SU-DHL-6 (cell line): ENCODE data around the gene GABPB1.

ENCODE experiments used
- H2AFZ ChIP-seq: fragments of 200-600 bp; sonication (generic); 2 replicates; pipeline ENCODE4 v1.6.1; 2014; ENCODE audit warnings: low read depth, mild to moderate bottlenecking, moderate library complexity, mixed read lengths, antibody characterized with exemption, low read length; ENCODE audit not compliant: severe bottlenecking
- H3F3A ChIP-seq: fragments of 200-600 bp; shearing (Covaris generic); 2 replicates; pipeline ENCODE4 v1.6.0; 2016; ENCODE audit warnings: antibody characterized with exemption, mild to moderate bottlenecking; ENCODE audit not compliant: insufficient read depth
- H3K27ac ChIP-seq: fragments of 200-600 bp; sonication (generic); 2 replicates; pipeline ENCODE4 v1.5.1; 2016; ENCODE audit warnings: low read depth, mild to moderate bottlenecking, low read length, moderate library complexity, mixed read lengths
- H3K27me3 ChIP-seq: fragments of 200-600 bp; sonication (generic), shearing (Covaris generic); 2 replicates; pipeline ENCODE4 v1.6.0; 2014; ENCODE audit warnings: mild to moderate bottlenecking, low read length
- H3K36me3 ChIP-seq: fragments of 200-600 bp; sonication (generic); 2 replicates; pipeline ENCODE4 v1.6.1; 2014; ENCODE audit warnings: mild to moderate bottlenecking, low read length, mixed read lengths
- H3K4me2 ChIP-seq: fragments of 300-600, 200-600 bp; shearing (Covaris generic), sonication (generic); 2 replicates; pipeline ENCODE4 v1.6.0; 2014; ENCODE audit warnings: low read length, low read depth, mild to moderate bottlenecking; ENCODE audit not compliant: poor library complexity, severe bottlenecking
- H3K4me3 ChIP-seq: fragments of 200-600 bp; sonication (generic); 2 replicates; pipeline ENCODE4 v1.5.1; 2014; ENCODE audit warnings: antibody characterized with exemption, low read length, mild to moderate bottlenecking, mixed read lengths; ENCODE audit not compliant: insufficient read depth, poor library complexity, severe bottlenecking
- H3K79me2 ChIP-seq: fragments of 200-600 bp; sonication (generic); 2 replicates; pipeline ENCODE4 v1.6.1; 2014; ENCODE audit warnings: mild to moderate bottlenecking, low read length, moderate library complexity; ENCODE audit not compliant: insufficient read depth
- H3K9ac ChIP-seq: fragments of 200-600 bp; sonication (generic); 2 replicates; pipeline ENCODE4 v1.7.0; 2014; ENCODE audit warnings: mild to moderate bottlenecking, low read length
- H3K9me2 ChIP-seq: fragments of 200-600 bp; sonication (generic); replicated peaks from 2 replicates; pipeline ENCODE4 v1.6.1; 2014; ENCODE audit warnings: low read length; ENCODE audit not compliant: insufficient read depth
- H3K9me3 ChIP-seq: fragments of 200-600 bp; sonication (generic); 2 replicates; pipeline ENCODE4 v1.6.1; 2014; ENCODE audit warnings: low read length, mixed read lengths; ENCODE audit not compliant: insufficient read depth
- H4K20me1 ChIP-seq: fragments of 200-600 bp; sonication (generic); 2 replicates; pipeline ENCODE4 v1.6.1; 2014; ENCODE audit warnings: low read depth, mild to moderate bottlenecking, antibody characterized with exemption, low read length, moderate library complexity, mixed read lengths
- EZH2phosphoT487 ChIP-seq: fragments of 200-600 bp; sonication (generic), shearing (Covaris generic); conservative IDR thresholded peaks from 2 replicates; pipeline ENCODE4 v1.6.1; 2018; ENCODE audit warnings: mild to moderate bottlenecking, antibody characterized with exemption, low read length, moderate library complexity, mixed read lengths
- TF ChIP-seq, protein P1 (sequence below): fragments of 200-600 bp; sonication (generic); IDR thresholded peaks from one replicate; pipeline ENCODE4 v1.5.1; 2017; ENCODE audit warnings: antibody characterized with exemption, mild to moderate bottlenecking, low read length, moderate library complexity; ENCODE audit not compliant: insufficient read depth, poor library complexity, severe bottlenecking

Gene GABPB1

DNA sequence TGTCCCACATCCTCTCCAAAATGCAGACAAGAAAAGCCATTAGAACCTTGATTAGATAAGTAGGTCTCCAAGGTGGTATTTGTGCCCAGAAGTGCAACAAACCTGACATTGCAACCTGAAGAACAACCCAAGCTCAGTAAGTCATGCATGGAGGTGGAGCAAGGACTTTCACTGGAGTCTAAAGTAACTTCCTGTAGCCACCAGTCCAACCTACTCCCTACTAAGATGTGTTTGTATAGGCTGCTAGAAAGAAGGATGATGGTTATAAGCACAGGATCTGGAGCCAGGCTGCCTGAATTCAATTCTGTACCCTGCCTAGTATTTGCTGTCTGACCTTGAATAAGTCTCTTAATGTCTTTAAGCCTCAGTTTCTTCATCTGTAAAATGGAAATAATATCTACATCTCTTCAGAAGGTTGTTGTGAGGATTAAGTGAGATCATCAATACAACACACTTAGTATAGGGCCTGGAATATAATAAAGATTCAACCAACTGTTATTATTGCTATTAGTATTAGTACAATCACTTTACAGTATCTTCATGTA lies 121.7 kb downstream of the GABPB1 start:
- Histone ChIP-seq H3K9ac (no peak overlapping the region), H3K79me2 (no peaks in the 10 kb centered on the region)

DNA sequence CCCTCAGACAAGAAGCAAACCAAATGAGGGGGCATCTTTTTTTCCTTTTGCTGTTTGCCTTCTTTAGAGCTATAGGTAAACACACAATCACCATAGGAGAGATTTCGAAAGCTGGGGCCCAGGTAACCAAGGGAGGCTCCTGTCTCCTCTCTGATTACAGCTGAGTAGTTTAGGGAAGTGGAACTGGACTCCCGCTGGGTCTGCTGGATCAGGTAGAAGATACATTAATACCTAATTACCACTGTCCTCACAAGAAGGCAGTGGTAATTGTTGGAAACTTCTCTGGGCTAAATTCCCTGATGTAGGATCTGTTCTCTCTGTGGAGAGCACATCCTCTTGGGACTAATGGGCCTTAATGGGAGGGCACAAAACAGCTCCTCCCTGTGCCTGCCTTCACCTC lies 122.2 kb downstream of the GABPB1 start:
- H3K79me2 ChIP-seq: no peaks in the 10 kb centered on the region
- no peaks in the 10 kb centered on the region for H3K27me3 ChIP-seq
- H4K20me1 ChIP-seq: no peaks in the 10 kb centered on the region
- no peak overlapping the region for H3K4me2 ChIP-seq
- TF ChIP-seq, protein P1, sequence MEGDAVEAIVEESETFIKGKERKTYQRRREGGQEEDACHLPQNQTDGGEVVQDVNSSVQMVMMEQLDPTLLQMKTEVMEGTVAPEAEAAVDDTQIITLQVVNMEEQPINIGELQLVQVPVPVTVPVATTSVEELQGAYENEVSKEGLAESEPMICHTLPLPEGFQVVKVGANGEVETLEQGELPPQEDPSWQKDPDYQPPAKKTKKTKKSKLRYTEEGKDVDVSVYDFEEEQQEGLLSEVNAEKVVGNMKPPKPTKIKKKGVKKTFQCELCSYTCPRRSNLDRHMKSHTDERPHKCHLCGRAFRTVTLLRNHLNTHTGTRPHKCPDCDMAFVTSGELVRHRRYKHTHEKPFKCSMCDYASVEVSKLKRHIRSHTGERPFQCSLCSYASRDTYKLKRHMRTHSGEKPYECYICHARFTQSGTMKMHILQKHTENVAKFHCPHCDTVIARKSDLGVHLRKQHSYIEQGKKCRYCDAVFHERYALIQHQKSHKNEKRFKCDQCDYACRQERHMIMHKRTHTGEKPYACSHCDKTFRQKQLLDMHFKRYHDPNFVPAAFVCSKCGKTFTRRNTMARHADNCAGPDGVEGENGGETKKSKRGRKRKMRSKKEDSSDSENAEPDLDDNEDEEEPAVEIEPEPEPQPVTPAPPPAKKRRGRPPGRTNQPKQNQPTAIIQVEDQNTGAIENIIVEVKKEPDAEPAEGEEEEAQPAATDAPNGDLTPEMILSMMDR: no peak
- no peak for TF ChIP-seq EZH2phosphoT487
- H3K27ac ChIP-seq: no peak overlapping the region
- no peaks in the 10 kb centered on the region for H3K9me2 ChIP-seq
- H3K4me3 ChIP-seq: no peak overlapping the region
- no peak overlapping the region for H3K9ac ChIP-seq
- H3K9me3 ChIP-seq: no peaks in the 10 kb centered on the region
- H3F3A ChIP-seq: no peaks in the 10 kb centered on the region
- no peak overlapping the region for H2AFZ ChIP-seq
- no peaks in the 10 kb centered on the region for H3K36me3 ChIP-seq

More for the DNA sequence above, 121.7 kb downstream of the GABPB1 start:
- H4K20me1 ChIP-seq: no peaks in the 10 kb centered on the region
- no peak overlapping the region for H2AFZ ChIP-seq
- no peak overlapping the region for H3K4me2 ChIP-seq
- no peak overlapping the region for H3K27ac ChIP-seq
- no peak overlapping the region for H3K4me3 ChIP-seq
- no peaks in the 10 kb centered on the region for H3K27me3 ChIP-seq
- no peaks in the 10 kb centered on the region for H3F3A ChIP-seq
- TF ChIP-seq EZH2phosphoT487: no peak
- TF ChIP-seq, protein P1: no peak
- H3K9me3 ChIP-seq: no peaks in the 10 kb centered on the region
- H3K36me3 ChIP-seq: no peaks in the 10 kb centered on the region
- H3K9me2 ChIP-seq: no peaks in the 10 kb centered on the region

DNA sequence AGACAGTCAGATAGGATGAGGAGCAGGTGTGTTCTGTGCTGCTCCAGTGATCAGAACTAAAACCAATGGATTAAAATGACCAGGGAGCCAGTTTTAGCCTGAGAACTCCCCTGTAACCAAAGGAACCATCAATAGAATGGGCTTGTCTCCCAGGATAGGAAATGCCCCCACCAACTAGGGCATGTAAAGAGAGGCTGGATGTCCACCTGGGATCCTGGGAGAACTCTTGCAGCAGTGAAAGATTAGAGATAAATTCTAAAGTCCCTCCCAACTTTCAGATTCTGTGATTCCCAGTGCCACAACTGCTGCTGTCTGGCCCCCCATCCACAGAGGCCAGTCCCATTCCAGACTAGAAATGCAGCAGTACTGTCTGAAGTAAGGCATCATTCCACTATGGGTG lies 123.2 kb downstream of the GABPB1 start:
- Histone ChIP-seq H3K4me2 (no peak overlapping the region), H2AFZ (no peak overlapping the region), H3K9ac (no peak overlapping the region), H3K9me2 (no peaks in the 10 kb centered on the region), H3K27ac (no peak overlapping the region), H3K79me2 (no peaks in the 10 kb centered on the region), H3F3A (no peaks in the 10 kb centered on the region), H4K20me1 (no peaks in the 10 kb centered on the region), H3K27me3 (no peaks in the 10 kb centered on the region), H3K4me3 (no peak overlapping the region), H3K9me3 (no peaks in the 10 kb centered on the region), H3K36me3 (no peaks in the 10 kb centered on the region)
- TF ChIP-seq, protein P1: no peak
- TF ChIP-seq EZH2phosphoT487: no peak
